Measurements from ENCODE around the gene SESTD1.

The SESTD1 gene

GRCh38 chr2:179304424-179304823 lies 39.8 kb upstream of the SESTD1 start:
- no peak for TF ChIP-seq CTCF (IDR thresholded peaks at IDR 0.05; ENCODE audit: low read depth, low read length)

GRCh38 chr2:179302764-179303571 lies 38.3 kb upstream of the SESTD1 start:
- no peaks in the 10 kb centered on the region for H3K9me3 ChIP-seq (ENCODE audit: severe bottlenecking)
- H3K27ac ChIP-seq = no peak overlapping the region
- no peaks in the 10 kb centered on the region for H3K27me3 ChIP-seq (ENCODE audit: insufficient read depth, low read depth, severe bottlenecking)
- H3K4me3 ChIP-seq (ENCODE audit: low read depth, low read length) = no peak overlapping the region
- no peaks in the 10 kb centered on the region for H3K36me3 ChIP-seq
- DNase-seq = no peak
- no peak for TF ChIP-seq CTCF (IDR thresholded peaks at IDR 0.05; ENCODE audit: low read depth, low read length)

More at GRCh38 chr2:179304424-179304823, 39.8 kb upstream of the SESTD1 start:
- DNase-seq = no peak
- Histone ChIP-seq H3K4me3 (ENCODE audit: low read depth, low read length) (no peak overlapping the region), H3K9me3 (ENCODE audit: severe bottlenecking) (no peaks in the 10 kb centered on the region), H3K27ac (no peak overlapping the region), H3K36me3 (no peaks in the 10 kb centered on the region), H3K27me3 (ENCODE audit: insufficient read depth, low read depth, severe bottlenecking) (no peaks in the 10 kb centered on the region)

GRCh38 chr2:179302149-179302548 lies 37.5 kb upstream of the SESTD1 start:
- H3K9me3 ChIP-seq (ENCODE audit: severe bottlenecking) = no peaks in the 10 kb centered on the region
- H3K27me3 ChIP-seq (ENCODE audit: insufficient read depth, low read depth, severe bottlenecking) = no peaks in the 10 kb centered on the region
- no peak overlapping the region for H3K4me3 ChIP-seq (ENCODE audit: low read depth, low read length)
- TF ChIP-seq CTCF (IDR thresholded peaks at IDR 0.05; ENCODE audit: low read depth, low read length) = no peak
- no peak overlapping the region for H3K27ac ChIP-seq
- no peak for DNase-seq
- H3K36me3 ChIP-seq = no peaks in the 10 kb centered on the region

- Histone ChIP-seq H3K4me3 (ENCODE audit: low read depth, low read length) (no peak overlapping the region), H3K9me3 (ENCODE audit: severe bottlenecking) (no peaks in the 10 kb centered on the region), H3K27ac (no peak overlapping the region), H3K36me3 (no peaks in the 10 kb centered on the region), H3K27me3 (ENCODE audit: insufficient read depth, low read depth, severe bottlenecking) (no peaks in the 10 kb centered on the region)
- no peak for DNase-seq
- TF ChIP-seq CTCF (IDR thresholded peaks at IDR 0.05; ENCODE audit: low read depth, low read length) = no peak
Measured at GRCh38 chr2:179298666-179299065, 34.0 kb upstream of the SESTD1 start.

GRCh38 chr2:179297927-179298326 lies 33.3 kb upstream of the SESTD1 start:
- Histone ChIP-seq H3K4me3 (ENCODE audit: low read depth, low read length) (no peak overlapping the region), H3K27me3 (ENCODE audit: insufficient read depth, low read depth, severe bottlenecking) (no peaks in the 10 kb centered on the region), H3K9me3 (ENCODE audit: severe bottlenecking) (no peaks in the 10 kb centered on the region), H3K27ac (no peak overlapping the region), H3K36me3 (no peaks in the 10 kb centered on the region)
- DNase-seq = no peak
- TF ChIP-seq CTCF (IDR thresholded peaks at IDR 0.05; ENCODE audit: low read depth, low read length) = no peak

- Histone ChIP-seq H3K27ac (no peak overlapping the region), H3K4me3 (ENCODE audit: low read depth, low read length) (no peak overlapping the region), H3K9me3 (ENCODE audit: severe bottlenecking) (peaks cover 2% of the 10 kb centered on the region), H3K27me3 (ENCODE audit: insufficient read depth, low read depth, severe bottlenecking) (no peaks in the 10 kb centered on the region), H3K36me3 (no peaks in the 10 kb centered on the region)
- no peak for DNase-seq
- no peak for TF ChIP-seq CTCF (IDR thresholded peaks at IDR 0.05; ENCODE audit: low read depth, low read length)
Measured at GRCh38 chr2:179290329-179290728, 25.7 kb upstream of the SESTD1 start.

Measured in WERI-Rb-1 (cell line).